GM18873 (cell line): ENCODE results near the gene PPP2R5B.

ENCODE experiments used
- ATAC-seq: cut with Tn5 transposase; IDR thresholded peaks from one replicate; pipeline ENCODE4 v1.9.1; 2021; ENCODE audit warnings: mild to moderate bottlenecking, moderate library complexity, moderate number of reproducible peaks; ENCODE audit not compliant: unreplicated experiment, low FRiP score

Gene PPP2R5B

DNA sequence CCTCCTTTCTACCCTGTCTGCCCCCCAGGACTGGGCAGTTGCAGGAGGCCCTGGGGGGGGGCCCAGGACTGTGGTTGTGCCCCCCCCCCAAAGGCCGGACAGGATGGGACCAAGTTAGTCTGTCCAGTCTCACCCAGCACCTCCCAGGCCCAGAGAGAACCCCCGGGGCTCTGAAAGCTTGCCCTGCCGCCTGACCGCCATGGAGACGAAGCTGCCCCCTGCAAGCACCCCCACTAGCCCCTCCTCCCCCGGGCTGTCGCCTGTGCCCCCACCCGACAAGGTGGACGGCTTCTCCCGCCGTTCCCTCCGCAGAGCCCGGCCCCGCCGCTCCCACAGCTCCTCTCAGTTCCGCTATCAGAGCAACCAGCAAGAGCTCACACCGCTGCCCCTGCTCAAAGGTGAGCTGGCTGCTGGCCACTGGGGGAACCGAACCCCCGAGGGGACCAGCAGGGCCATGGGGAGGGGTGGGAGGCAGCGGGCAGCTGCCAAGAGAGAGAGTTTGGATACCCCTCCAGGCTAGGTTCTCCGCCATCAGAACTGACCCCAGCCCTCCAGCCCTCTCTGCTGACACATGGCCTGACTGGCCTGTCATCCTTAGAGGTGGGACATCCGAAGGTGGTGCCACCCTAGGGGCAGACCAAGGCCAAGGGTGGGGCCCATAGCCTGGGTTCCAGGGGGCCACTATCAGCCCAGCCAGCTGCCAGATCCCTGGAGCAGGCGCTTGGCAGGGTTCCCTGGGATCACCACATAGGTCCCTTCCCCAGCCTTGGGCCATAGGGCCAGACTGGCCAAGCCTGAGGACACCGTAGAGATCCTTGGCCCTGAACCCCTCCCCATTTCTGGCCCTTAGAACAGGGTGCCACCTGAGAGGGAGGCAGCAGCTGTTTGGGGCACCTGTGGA lies 1.3 kb downstream of the PPP2R5B start:
- ATAC-seq = no peak

GRCh38 chr11:64926689-64927088 lies 2.2 kb downstream of the PPP2R5B start:
- no peak for ATAC-seq

- no peak for ATAC-seq
Measured at GRCh38 chr11:64928957-64929356, 4.5 kb downstream of the PPP2R5B start.

- no peak for ATAC-seq
Measured at GRCh38 chr11:64929625-64930024, 5.1 kb downstream of the PPP2R5B start.

- ATAC-seq = no peak
Measured at GRCh38 chr11:64930340-64930739, 5.9 kb downstream of the PPP2R5B start.

DNA sequence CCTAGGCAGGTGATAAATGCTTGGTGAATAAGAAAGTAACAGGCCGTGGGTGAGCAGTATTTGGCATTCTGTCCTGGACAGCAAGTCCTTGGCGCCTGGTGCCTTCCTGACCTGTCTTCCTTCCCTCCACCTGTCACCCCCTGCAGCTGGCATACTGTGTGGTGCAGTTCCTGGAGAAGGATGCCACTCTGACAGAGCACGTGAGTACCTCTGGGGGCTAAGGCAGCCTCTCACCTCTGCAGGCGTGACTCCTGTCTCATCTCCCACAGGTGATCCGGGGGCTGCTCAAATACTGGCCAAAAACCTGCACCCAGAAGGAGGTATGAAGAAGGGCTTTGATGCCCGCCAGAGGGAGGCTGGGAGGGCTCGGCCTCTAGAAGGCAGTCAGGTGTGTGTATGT lies 6.8 kb downstream of the PPP2R5B start:
- no peak for ATAC-seq

- ATAC-seq = no peak
Measured at GRCh38 chr11:64932324-64932723, 7.8 kb downstream of the PPP2R5B start.

GRCh38 chr11:64933213-64933934 lies 8.9 kb downstream of the PPP2R5B start:
- ATAC-seq = no peak

GRCh38 chr11:64933935-64934681 lies 9.6 kb downstream of the PPP2R5B start:
- no peak for ATAC-seq

DNA sequence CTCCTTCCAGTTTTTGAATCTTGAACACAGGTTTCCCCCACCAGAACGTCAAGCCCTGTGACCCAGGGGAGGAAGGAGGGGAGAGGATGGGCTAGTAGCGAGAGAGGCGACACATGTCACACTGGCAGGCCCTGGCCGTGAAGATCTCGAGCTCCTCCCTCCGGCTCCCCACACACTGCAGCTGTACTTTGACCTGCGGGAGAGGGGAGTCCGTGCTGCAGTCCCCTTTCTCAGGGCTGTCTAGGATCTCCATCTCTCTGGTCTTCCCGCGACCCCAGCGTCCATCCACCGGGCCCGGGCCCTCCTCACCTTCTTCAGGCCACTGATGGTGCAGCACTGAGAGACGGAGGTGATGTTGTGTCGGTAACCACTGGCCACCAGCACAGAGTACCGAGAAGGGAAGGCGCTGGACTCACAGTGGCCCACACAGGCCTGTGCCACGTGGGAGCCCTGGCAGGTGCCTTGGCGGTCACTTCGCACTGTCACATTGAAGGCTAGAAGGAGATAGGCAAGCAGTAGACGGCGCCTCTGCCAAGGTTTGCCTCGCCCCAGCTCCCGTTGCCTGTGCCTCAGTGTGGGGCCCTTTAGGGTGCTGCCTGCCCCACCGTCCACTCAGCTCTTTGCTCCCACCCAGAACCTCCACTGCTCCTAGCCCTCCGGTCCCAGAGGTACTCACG lies 10.3 kb downstream of the PPP2R5B start:
- ATAC-seq = no peak

GRCh38 chr11:64935359-64936081 lies 11.0 kb downstream of the PPP2R5B start, which contains the start of gene GPHA2:
Gene GPHA2 (minus strand): TSS chr11:64935893. CDS start chr11:64935460, 433 bp downstream.
- no peak for ATAC-seq

DNA sequence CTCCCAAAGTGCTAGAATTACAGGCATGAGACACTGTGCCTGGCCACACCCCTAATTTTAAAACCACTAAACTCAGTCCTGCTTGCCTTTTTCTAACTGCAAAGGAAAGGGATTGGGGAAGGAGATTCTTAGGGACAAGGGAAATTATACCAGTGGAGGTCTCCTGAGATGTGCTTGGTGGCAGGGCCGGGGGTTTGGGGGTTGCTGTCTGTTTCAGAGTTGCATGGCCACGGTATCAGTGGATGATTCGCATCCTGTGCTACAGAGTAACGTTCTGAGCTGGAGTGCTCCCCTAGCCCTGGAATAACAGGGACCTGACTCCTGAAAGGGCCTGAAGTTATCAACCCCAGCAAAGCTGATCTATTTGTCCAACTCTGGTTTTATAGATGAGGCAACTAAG lies 12.1 kb downstream of the PPP2R5B start:
- no peak for ATAC-seq

DNA sequence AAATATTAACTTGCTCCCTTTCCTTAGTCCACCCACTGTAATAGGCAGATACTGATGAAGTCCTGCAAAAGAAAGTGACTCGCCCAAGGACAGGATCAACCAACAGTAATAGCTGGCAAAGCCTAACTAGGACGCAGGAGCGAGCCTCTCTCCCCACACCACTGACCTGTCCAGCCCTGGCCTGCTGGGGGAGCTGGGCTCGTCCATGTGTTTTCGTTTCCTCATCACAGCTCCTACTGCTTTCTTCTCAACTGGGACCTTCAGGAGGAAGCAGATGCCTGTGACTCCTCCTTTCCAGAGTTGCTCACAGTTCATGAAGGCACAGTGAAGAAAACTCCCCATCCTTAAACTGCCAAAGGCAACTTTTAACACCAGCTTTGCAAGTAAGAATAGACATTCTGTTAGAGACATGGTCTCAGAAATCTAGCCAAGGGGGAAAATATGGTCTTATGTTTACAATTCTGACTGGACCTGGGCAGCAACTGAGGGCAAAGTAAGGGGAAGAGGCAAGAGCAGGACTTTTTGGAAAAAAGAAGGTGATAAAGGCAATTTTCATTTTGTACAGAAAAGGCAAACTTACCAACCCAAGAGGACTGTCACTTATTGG lies 22.8 kb downstream of the PPP2R5B start:
- ATAC-seq = no peak

DNA sequence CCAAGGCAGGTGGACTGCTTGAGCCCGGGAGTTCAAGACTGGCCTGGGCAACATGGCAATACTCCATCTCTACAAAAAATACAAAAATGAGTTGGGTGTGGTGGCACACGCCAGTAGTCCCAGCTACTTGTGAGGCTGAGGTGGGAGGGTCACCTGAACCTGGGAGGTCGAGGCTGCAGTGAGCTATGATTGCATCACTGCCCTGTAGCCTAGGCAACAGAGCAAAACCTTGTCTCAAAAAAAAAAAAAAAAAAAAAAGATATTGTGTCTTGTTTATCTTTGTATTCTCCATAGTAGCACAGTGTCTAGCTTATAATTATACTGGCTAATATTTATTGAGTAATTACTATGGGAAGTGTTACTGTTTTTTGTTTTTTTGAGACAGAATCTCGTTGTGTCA lies 27.0 kb downstream of the PPP2R5B start:
- ATAC-seq = no peak

GRCh38 chr11:64954201-64954600 lies 29.7 kb downstream of the PPP2R5B start:
- ATAC-seq = no peak

DNA sequence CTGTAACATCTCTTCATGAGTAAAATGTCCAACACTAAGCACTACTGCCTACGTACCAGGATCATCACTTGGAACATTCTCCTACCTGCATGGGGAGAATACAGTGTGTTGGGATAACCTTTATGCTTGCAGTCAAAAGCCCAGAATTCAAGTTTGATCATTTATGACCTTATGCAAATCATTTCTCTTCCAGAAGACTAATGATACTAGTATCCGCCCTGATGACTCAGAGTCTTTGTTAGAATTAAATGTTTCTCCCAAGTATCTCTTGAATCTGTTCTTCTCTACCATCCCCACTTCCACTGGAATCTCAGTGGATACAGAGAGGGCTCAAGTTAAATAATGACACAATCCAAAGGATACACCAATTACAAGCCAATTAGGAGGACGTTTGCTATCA lies 35.0 kb downstream of the PPP2R5B start:
- ATAC-seq = no peak

GRCh38 chr11:64960719-64961118 lies 36.2 kb downstream of the PPP2R5B start:
- ATAC-seq = no peak

DNA sequence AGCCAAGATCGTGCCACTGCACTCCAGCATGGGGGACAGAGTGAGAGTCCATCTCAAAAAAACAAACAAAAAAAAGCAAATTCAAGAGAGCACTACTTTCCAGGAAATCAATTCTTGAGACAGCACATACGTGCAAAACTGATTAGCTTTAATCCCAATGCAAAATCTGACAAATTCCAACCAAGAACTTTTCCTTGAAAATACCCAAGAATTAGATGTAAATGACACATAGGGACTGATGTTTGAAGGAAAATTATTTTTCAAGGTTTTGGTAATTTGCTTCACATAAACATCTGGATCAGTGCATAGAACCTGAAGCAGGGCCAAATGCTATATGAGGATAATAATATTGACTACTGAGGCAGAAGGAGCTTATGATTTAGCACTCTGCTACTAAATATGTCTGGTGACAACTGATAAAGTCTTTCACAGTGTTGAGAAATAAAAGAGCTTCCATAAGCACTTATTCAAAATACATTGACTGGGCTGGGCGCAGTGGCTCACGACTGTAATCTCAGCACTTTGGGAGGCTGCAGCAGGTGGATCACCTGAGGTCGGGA lies 38.7 kb downstream of the PPP2R5B start:
- ATAC-seq = no peak

DNA sequence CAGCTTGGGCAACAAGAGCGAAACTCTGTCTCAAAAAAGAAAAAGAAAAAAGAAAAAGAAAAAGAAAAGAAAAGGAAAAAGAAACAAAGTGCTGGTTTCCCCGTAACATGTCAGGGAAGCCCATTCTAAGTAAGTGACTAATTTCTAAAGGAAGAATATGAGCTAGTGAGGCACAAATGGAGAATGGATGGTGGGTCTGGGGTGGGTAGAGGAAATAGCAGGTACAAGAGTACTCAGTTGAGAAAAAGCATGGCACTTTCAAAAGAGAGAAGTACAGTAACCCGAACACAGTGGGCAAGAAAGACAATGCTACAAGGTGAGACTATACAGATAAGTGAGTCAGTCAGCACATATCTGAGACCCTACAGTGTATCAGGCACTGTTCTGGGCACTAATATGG lies 42.9 kb downstream of the PPP2R5B start:
- ATAC-seq = no peak
